Measurements from ENCODE around the gene PTPN1.
A peak's percentile ranks its signal among the peaks of the same experiment; 100 is the strongest.

Gene PTPN1

DNA sequence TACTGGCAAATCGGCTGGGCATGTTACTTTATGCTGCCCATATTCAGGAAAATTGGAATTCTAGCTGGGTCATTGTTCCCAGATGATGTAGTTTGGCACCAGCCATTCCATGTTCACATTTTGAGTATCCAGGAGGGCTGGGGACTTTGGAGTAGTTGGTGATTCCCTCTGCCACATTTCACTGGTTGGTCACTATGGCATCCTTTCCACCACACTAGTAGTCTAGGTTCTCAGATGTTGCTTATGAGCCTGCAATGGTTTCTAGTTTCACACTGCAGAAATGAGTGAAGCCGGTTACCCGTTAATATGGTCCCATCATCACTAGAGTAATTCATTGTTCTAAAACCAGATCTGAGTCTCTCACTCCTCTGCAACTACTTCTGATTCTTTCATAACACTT lies 4.6 kb downstream of the PTPN1 start:
- no peak for DNase-seq

DNA sequence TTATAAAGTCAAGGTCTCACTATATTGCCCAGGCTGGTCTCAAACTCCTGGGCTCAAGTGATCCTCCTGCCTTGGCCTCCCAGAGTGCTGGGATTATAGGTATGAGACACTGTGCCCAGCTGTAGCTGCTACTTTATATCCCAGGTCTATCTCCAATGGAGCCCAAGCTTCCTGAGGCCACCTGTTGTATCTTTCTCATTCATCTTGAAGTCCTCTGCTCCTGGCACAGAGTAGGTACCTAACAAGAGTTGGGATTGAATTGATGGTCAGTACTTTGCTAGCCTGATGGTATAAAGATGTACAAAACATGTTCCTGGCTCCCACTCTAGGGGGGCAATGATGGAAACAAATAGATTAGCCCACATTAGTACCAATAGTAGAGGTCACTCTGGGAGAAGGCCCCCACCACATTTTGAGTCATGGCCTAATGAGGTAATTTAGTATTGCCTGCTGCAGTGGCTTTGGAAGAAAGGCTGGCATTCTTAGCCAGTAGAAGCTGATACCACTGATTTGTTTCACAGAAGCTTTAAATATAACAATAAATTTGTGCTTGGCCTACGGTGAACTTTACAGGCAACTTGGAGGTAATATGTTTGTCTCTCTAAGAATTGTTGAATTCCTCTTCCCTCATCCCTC lies 5.4 kb downstream of the PTPN1 start:
- DNase-seq = no peak

DNA sequence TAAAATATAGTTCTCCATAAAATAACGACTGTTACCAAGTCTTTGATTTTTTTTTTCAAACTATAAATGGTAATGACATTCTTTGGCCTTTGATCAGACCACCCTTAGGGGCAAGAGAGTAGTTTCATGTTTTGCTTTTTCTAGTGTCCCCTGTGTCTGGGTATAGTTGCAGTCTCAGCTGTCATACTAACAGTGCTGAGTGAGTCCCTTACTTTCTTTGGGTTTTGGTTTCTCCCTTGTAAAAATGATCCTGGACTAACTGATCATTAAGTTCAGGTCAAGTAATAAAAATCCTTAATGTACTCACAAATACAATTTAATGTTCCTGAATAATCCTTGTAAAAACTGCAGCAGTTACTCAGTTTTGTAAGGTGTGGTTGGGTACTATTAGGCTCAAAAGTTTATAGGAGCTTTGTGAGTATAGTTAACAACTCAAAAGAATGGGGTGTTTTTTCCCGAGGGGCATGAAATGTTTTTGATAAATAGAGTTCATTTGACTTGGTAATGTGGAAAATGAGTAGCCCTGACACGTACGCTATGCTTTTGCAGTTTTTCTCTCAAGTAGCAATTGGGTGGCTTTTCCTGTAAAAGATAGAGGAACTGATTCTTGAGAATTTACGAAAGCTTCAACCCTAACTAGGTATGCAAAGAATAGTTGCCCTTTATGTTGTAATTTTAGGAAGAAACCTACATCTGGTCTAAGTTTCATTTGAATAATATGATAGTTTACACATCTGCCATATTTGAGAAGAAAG lies 6.2 kb downstream of the PTPN1 start:
- DNase-seq = no peak

DNA sequence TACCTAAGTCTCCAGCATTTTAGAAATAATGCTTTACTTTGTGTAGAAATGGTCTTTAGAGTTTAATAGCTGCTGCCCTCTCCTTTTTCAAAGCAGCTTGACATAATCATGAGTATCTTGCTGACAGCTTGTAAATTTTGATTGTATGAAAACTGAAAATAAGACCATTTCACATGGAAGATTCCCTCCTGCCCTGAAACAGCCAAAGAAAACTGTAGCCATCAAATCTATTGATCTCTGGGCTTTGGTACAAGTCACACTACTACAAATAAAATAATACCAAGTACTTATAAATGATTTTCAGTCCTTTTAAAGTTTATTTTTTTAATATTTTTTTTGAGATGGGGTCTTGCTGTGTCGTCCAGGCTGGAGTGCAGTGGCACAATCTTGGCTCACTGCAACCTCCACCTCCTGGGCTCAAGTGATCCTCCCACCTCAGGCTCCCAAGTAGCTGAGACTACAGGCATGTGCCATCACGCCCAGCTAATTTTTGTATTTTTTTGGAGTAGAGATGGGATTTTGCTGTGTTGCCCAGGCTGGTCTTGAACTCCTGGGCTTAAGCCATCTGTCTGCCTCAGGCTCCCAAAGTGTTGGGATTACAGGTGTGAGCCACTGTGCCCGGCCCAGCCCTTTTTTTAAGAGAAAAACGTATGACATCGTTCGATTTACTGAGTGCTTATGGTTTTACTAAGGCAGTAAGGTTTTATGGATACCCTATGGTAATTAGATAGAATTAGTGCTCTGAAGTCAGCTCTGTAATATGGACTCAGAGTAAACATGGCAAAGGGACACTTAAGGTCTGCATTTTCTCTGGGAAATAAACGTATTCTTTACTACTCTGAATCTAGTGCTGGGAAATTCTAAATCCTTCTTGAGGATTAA lies 7.0 kb downstream of the PTPN1 start:
- DNase-seq = no peak

DNA sequence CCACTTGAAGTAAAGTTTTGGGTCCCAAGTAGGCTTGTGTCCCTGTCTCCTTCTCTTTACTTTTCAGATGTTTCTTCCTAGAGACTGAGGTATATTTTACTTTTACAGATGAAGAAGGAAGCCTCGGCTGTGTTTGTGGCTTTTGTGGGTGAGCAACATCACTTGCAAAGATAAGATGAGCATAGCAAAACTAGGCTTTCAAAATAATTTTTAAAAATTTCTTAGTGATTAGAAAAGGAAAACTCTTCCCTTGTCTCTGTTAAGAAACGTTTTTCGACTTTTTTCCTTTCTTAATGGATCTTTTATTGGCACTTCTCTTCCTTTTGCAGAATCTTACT lies 7.6 kb downstream of the PTPN1 start:
- DNase-seq = no peak

DNA sequence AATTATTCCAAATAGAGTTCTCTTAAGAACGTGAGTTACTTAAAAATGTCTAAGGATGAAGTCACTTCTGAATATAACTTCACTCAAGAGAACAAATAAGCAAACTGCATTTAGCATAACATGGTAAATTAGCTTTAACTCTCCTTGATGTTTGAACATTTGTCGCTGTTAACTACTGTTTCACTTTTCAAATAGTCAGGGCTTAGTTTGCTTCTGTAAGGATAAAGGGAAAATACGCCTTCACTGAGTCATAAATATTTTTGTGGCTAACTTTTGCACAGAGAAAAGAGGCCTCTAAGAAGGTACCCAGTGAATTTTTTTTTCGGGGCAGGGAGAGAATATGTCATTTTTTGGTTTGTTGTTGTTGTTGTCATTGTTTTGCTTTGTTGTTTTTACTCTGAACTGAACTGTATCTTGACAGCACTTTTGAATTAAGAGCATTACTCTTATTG lies 8.1 kb downstream of the PTPN1 start:
- DNase-seq = no peak

DNA sequence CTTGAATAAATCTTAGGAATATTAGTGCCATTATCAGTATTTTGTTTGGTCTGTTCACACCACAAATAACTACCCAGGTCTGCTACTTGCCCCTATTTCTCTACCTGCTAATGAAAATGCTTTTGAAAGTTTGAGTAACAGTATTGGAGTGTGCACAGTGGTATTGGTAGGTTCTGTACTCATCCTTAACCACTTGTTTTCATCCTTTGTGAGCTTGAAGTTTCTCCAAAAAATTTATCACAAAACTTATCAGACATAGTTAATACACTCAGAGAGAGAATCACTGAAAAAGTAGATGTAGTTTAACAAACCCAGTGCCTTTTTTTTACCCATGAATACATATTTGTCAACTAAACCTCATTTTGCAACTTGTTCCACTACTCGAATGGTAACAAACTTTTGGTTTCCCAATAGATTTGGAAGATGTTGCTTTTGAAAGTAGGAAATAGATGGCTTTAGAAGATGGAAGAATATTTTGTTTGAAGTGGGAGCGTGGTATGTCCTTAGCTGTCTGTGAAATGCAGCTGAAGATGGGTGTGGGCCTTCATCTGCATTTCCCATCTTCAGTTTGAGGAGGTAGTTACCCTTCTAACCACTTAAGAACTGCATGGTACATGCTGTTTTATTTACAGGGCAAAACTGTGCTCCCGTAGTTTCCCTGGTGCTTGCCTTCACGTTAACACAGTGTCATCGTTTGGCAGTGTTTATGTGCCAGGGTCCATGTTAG lies 9.0 kb downstream of the PTPN1 start:
- DNase-seq = no peak

DNA sequence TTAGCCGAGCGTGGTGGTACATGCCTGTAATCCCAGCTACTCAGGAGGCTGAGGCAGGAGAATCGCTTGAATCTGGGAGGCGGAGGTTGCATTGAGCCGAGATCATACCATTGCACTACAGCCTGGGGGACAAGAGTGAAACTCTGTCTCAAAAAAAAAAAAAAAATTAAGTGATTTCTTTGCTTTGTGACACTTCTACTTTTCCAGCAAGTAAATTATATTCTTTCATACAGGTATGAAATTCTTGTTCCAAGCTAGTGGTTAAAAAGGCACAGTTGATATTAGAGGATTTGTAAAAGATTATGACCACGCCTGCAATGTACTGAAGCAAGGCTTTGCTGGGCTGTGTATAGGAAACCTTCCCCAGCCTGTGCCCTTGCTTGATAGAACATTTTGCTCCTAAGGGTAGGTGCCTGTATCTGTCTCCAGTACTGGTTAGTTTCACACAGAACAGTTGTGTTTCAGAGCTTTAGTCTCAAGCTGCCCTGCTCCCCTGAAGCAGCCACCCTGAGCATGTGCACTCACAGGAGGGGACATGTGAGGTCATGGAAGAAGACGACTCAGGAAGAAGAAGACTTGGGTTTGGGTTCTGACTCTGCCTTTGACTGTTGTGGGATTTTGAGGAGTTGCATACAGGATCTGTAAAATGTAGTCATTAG lies 10.2 kb downstream of the PTPN1 start:
- DNase-seq = no peak

DNA sequence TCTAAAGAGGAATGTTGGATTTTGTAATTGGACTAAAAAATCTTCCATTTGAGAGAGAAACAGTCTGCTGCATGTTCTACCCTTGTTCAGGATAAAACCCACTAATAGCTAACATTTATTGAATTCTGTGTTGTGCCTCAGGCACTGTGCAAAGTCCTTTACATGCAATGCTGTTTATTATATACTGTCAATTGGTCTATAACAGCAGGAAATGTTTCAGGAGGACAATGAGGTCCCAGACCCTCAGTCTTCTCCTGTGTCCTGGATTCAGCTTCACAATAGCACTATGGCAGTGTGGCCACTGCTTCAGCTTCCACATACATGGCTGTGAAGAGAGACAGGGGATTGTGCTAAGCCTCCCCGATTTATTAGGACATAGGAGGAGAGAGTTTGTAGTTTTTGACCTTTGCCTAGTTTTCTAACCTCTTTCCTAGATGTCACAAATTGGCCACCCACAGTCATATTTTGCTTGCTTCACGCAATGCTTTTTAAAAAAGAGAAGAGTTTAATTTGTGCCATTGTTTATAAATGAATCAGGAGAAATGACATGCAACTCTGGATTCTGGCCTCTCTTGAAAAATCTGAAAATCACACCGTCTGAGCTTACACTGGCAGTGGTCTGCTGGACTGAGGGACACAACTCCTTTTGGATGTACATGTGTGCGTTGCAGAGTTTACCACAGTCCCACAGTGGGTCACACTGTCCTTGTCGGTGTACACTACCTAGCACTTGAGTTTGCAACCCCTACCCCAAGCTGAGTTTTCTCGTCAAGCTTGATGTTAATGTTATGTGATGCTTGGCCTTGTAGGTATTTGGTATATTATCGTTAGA lies 11.3 kb downstream of the PTPN1 start:
- no peak for DNase-seq

DNA sequence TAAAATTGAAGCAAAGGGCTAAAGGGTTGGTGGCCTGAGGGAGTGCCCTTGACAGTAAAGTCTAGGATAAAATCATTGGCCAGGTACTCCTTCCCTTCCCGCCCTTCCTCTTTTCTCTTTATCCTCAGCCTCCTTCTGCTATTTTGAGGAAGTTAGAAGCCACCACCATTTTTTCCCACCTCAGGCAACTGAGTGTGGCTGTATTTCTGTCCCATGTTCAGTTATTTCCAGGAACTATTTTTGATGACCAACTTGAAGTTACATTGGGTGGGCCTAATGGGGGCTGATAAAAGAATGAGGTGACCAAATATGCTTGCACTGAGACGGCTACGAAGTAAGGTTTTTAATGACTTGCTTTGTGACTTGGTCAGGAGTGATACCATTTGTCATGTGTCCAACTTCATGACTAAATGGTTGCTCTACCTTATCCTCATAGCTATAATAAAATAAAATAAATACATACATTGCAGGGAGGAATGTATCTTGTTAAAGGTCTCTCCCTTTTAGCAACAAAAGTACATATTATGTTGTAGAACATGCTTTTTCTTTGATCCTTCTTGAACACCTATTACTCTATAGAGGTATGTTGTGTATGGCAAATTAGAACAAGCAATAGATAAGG lies 12.0 kb downstream of the PTPN1 start:
- DNase-seq = no peak

DNA sequence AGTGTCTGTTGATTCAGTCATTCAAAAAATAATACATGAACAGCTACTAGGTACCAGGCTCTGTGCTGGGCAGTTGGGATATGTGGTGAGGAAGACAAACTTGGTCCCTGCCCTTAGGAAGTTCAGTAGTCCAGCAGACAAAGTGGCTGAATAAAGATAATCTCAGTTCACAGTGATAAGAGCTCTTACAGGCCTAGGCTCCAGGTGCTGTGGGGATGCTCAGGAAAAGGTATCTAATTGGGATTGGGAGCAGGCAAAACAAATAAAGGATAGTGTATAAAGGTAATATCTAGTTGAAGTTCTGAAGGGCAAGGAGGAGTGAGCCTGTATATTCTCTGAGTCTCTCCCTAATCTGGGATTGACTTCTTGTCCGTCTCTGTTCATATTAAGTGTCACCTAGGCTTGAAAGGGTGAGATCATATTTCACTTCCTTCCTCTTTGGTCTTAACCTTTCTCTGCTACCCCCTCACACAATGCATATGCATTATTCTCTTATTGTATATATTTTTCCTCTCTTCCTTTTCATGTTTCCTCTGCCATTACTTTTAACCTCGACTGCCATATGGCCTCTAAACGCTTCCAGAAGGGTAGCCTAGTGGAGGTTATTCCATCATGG lies 13.5 kb downstream of the PTPN1 start:
- DNase-seq = peak; percentile 16

DNA sequence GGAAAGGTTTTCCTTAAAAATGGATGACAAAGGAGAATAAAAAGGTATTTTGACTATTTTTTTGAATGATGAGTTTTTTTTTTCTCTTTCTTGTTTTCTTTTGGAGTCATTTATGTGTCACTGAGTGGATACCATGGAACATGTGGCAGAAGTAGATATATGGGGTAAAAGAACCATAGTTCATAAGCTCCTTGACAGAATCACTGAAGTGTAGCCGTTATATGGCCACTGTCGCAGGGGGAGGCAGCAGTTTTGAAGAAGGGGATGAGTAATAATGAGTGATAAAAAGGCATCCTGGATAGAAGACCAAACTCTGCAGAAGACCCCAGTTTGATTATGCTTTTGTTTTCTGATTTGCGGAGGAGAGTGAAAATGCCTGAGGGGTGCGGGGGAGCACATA lies 15.5 kb downstream of the PTPN1 start:
- no peak for DNase-seq

DNA sequence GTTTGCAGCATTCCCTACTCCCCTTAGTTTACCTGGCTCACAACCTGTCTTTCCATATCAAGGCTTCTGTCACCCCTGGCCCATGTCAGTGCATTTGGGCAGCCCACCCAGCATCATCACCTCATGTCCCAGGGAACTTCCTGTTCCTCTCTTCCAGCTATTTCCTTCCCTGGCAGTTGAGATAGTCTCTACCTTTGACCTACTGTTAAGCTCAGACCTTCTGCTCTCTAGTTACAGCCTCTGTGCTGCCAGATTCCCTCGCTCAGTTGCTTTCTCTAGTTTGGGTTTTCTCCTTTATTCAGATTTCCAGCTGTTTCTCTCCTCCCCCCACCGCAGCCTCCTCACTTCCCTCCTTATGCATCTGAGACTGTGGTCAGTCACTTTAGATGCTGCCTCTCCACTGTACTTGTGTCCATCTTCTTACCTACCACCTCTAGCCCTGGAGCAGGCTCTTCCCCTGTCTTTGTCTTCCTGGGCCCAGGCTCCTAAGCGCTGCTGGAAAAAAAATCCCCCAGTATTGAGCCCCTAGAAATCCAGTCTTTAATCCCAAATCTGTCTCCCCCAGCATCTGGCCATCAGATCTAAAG lies 16.3 kb downstream of the PTPN1 start:
- DNase-seq = no peak

DNA sequence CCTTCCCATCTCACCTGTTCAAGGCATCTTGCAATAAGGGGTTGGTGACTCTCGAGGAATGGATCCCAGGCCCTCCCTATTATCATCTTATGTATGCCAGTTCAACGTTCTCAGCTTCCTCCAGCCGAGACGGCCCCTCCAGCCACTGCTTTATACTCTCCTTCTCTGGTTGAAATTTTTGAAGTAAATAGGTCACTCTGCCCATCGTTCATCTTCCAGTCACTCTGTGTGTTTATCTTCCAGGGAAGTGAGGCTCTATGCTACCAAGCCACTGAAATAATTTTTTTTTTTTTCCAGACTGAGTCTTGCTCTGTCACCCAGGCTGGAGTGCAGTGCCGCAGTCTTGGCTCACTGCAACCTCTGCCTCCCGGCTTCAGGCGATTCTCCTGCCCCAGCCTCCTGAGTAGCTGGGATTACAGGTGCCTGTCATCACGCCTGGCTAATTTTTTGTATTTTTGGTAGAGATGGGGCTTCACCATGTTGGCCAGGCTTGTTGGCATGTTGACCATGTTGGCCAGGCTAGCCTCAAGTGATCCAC lies 17.0 kb downstream of the PTPN1 start:
- no peak for DNase-seq

DNA sequence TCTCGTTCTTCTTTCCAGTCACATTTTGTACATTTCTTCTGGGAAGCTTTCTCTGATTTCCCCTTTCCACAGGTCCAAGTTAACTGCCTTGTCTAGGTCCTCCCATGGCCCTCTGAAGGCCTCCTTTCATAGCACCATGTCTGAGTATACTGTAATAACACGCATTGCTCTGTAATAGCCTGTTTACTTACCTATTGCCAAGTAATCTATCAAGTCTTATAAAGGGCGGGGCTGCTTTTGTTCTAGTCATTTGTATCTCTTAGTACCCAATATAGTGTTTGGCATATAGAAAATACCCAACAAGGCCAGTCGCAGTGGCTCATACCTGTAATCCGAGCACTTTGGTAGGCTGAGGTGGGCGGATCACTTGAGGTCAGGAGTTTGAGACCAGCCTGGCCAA lies 17.9 kb downstream of the PTPN1 start:
- DNase-seq = no peak

DNA sequence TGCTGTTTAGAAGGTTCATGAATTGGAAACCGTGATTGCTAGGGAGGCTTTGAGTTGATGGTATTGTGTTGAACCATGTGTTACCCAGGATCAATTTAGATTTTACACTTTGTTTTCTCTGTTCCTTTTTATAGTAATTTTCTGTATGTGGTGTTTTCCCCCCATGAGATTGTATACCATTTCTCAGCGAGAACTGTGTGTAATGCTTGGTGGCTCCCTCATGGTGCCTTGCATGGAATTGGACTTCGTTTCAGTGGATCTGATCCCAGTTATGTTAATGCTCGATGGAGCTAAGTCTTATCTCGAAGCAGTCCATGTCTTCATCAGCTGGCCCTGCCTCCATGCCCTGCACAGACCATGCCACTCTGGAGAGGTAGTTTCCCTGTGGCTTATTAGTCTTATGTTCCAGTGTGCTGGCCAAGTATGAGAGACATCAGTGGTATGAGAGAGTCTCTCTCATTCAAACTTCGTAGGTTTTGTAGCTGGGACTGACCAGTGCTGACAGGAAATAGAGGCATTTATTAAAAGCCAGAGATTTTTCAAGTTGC lies 18.7 kb downstream of the PTPN1 start:
- DNase-seq = no peak

DNA sequence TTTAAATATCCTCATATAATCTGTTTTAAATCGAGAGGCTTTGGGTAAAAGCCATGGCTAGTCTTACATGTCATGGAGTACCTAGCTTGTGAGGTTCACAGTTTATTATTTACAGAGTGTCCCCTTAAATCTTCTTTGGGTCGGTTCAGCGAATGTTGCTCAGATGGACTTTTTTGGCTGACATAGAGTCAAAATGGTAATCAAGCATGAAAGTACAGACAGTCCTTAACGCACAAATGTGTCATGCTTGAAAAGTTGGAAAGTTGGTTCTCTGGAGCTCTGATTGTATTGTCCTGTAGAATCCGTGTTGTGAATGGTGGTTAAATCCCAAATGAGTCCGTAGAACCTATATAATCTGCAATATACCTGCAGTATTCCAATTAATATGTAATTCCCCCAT lies 22.0 kb downstream of the PTPN1 start:
- no peak for DNase-seq

DNA sequence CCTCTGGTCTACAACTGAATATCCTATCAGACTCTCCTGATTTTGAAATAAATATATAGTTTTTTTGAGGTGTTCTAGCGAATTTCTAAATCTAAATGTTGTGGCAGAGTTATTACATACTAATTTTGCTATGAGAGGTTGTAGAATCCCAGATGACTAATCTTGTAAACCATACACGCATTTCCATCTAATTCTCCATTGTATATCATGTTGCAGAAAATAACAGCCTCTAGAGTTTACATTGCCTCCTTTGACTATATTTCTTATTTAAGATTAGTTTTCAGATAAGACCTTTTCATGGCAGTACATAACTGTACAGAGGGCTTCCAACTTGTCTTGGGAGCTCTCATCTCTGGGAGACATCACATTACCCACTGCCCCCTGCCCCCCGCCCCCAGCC lies 22.9 kb downstream of the PTPN1 start:
- DNase-seq = no peak

DNA sequence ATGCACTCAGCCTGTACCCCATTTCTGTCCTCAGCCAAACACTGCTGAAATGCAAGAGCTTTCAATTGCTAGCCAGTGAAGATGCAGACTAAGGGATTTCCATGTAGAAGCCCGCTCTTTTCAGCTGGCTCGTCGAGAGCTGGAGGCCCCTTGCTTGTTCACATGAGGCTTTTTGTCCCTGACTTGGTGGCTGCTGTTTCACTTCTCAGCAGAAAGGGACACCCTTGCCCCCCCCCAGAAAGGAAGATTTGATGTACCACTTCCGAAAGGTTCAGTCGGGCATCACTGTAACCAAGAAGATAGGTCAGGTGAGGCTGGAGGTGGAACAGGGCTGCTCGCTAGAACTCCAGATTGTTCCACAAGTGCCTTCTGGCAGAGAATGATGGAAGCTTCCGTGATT lies 23.3 kb downstream of the PTPN1 start:
- DNase-seq = no peak

DNA sequence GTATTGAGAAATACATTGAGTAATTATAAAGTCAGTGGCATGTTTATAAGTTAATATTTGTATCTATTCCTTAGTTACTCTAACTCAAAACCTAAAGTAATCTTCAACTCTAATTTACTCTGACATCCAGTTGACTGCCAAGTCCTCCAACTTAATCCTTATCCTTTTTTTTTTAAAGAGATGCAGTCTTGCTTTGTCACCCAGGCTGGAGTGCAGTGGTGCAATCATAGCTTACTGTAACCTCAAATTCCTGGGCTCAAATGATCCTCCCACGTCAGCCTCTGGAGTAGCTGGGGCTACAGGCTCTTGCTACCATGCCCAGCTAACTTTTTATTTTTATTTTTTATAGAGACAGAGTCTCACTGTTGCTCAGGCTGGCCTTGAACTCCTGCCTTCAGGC lies 24.4 kb downstream of the PTPN1 start:
- no peak for DNase-seq

Data from DMS53 (cell line).